GM12874 (cell line): ENCODE measurements around the gene HLX.

ENCODE experiments used
- TF ChIP-seq, protein P1 (sequence below): IDR thresholded peaks from 2 replicates; pipeline ENCODE4 v1.5.1; 2011; ENCODE audit warnings: low read depth, mild to moderate bottlenecking, control low read depth, low read length, moderate library complexity; ENCODE audit not compliant: insufficient read depth

HLX gene

DNA sequence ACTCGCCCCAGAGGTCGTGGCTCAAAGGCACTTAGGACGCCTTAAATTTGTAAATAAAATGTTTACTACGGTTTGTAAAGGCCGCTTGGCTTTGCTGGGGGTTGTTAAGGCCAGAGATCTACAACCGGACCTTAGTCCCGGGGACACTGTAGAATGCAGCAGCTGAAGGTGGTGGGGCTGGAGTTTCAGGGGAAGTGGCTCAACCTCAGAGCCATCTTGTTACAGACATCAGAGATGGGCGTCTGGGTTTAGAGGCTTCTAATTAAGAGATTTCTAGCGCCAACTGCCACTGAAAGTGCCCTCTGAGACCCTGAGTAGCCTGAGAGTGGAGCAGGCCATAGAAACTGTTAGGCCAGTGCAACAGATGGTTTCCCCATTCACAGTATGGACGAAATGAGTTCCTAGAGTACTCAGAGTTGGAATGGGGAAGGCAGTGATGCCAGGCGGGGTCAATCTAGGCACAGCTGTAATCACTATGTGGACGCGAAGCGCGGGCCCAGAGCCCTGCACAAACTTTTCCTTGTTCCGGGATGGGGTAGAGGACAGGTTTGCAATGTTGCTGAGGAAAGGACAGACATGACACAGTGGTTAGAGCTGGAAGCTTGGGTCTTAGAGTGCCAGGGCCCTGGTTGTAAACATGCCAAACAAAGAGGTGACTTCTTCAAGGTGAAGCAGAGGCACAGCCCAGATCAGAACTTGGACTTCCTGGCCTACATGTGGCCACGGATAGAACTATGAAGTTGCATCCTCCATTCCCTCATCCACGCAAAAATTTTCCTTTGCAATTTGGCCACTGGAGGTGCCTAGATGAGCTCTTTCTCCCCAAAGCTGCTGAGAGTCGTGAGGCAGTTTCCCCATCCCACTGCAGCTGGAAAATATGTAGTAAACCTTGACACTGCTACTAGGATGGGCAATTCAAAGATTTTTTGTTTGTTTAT, 6.0 kb downstream of the HLX start:
- TF ChIP-seq, protein P1, sequence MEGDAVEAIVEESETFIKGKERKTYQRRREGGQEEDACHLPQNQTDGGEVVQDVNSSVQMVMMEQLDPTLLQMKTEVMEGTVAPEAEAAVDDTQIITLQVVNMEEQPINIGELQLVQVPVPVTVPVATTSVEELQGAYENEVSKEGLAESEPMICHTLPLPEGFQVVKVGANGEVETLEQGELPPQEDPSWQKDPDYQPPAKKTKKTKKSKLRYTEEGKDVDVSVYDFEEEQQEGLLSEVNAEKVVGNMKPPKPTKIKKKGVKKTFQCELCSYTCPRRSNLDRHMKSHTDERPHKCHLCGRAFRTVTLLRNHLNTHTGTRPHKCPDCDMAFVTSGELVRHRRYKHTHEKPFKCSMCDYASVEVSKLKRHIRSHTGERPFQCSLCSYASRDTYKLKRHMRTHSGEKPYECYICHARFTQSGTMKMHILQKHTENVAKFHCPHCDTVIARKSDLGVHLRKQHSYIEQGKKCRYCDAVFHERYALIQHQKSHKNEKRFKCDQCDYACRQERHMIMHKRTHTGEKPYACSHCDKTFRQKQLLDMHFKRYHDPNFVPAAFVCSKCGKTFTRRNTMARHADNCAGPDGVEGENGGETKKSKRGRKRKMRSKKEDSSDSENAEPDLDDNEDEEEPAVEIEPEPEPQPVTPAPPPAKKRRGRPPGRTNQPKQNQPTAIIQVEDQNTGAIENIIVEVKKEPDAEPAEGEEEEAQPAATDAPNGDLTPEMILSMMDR = no peak

DNA sequence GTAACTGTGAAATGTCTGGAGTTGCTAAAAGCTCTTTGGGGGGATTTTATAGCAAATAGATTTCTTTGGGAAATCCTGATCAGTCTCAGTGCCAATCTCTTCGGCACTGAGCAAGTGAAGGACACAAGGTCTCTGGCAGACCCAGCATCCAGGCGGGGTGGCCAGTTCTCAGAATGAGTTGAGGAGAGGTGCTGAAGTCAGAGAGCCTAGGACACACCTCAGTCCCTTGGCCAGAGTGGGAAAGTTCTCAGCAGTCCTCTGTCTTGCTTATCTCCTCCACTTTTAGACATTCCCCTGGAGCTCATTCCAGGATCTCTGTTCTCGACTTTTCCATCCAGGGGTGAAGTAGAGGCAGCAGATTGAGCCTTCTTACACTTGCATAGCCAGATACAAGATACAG, 6.7 kb downstream of the HLX start:
- TF ChIP-seq, protein P1 = no peak

DNA sequence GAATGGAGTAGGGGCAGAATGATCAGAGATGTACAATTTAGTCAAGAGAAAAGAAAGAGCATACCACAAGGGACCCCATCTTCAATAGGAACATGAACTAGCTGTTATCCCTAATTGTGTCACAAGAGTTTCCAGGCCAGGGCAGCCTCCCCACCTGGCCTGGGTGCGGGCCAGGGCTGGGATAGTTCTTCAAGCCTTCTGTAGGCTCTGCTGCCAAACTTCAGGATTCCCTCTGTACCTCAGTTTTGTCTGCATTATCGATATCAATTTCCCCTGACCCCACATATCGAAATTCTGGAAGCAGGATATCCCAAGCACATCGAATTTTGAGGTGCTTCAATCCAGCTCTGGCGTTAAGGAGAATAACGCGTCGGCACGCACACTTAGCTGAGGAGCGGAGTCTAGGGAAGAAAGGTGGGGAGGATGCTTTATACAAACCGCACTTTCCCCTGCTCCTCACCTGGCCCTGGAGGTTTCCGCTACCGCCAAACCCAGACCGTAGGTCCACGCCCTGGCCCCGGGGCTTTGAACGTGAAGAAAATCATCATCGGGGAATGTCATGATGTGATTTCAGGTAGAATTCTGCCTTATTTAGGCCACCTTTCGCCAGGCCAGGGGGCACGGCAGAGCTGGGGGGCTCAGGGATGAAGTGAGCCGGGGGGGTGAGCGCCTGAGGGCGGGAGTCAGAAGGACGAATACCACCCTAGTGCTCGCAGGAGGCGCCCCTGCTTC, 7.4 kb downstream of the HLX start:
- TF ChIP-seq, protein P1 = no peak

DNA sequence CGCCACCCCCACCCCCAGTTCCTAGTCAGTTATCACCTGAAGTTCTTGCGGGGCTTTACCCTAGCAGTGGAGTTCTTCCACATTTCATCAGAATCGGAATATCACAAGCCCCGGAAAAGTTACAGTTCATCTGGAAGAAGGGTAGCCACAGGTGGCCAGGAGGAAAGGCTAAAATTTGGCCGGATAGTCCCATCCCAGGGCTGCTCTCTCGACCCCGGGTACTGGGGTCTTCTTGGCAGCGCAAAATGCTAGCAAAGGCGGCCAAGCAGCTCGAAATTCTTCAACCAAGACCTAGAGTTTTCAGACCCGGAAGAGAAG, 7.9 kb downstream of the HLX start:
- TF ChIP-seq, protein P1 = no peak

DNA sequence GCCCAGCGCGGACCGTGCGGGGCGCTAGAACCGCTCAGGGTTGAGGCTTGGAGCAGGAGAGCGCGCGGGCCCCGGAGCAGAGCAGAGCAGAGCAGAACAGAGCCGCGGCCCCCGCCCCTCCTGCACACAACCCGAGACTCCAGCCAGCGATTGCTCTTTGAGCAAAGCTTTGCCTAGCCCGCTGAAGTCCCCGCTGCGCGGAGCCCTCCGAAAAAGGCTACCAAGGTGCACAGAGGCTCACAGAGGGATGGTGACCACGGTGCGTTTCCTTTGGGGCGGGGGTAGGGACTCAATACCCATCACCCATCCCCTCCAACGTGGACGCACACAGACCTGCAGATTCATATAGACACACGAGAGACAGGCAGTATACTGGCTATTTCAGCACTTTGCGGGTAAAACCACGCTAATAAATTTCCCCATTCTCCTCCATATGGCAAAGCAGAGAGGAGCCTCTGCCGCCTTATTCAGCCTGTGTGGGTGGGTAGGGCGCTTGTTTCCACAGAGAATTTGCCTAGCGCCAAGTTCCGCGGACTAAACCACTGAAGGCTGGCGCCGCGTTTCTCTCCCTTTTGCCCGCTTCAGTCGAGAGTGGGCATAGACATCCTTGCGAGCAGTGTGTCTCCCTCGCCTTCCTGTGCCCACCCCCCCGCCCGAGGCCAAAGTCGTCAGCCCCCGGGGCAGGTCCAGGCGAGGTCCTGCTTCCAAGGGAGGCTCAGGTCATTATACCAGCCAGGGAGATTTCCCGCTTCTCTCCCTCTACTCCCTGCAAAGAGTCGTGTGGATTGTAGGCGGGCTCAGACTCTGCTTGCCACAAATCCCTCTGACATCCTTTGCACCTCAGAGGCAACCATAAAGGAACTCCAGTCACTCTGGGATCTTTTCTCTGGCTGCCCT, 8.5 kb downstream of the HLX start:
- TF ChIP-seq, protein P1 = no peak

DNA sequence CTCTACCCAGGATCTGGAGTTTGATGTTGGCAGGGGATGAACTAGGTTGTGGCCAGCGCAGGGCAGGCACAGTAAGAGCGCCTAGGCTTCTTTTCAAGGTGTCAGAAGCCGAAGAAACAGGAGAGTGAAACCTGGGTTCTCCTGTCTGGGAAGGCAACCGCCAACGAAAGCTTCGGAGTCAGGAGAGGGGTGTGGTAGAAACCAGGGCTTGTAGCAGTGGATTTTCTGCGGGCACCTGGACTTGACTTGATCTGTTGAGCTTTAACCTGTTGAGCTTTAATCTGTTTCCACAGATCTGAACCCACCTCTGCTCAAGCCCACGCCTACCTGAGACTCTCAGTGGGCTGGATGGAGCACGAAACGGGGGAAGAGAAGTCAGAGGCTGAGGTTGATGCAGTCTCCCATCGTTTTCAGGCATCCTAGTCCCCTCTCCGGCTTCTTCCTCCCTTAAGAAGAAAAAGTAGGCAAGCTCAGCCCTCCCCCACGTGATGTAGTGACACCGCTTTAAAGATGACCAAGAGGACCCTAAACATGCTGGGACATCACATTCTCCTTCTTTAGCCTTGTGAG, 9.3 kb downstream of the HLX start:
- TF ChIP-seq, protein P1 = no peak

DNA sequence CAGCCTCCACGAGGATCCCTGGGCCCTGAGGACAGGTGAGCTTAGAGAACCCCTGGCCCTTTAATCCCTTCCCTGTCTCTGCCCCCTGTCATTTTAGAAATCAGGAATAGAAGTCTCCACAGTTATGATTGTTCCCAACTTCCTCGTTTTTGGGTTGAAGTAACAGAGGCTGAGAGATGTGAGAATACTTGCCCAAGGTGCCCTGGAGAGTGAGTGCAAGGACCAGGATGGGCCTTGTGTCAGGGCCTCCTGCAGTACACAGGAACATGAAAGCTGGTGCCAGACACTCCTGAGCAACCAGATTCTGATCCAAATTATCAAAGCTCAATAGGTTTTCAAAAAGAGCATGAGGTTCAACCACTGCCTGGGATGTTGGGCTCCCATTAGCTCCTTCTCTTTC, 10.1 kb downstream of the HLX start:
- TF ChIP-seq, protein P1 = no peak
